Activated naive CD4-positive, alpha-beta T cell treated with anti-CD3 and anti-CD28 coated beads, Interleukin-2, amount 50 U/mL, for 24 hours (primary cell): ENCODE data around the gene SEPTIN6.

ENCODE experiments used
- H3K27ac Mint-ChIP-seq: one replicate; pipeline ENCODE4 v1.8.0; 2021; ENCODE audit warnings: mild to moderate bottlenecking, mixed read lengths
- H3K27me3 Mint-ChIP-seq: one replicate; pipeline ENCODE4 v1.8.0; 2021; ENCODE audit warnings: mixed read lengths
- H3K36me3 Mint-ChIP-seq: one replicate; pipeline ENCODE4 v1.8.0; 2021; ENCODE audit warnings: mixed read lengths
- H3K4me1 Mint-ChIP-seq: one replicate; pipeline ENCODE4 v1.8.0; 2021; ENCODE audit warnings: mixed read lengths
- H3K4me3 Mint-ChIP-seq: one replicate; pipeline ENCODE4 v1.8.0; 2021; ENCODE audit warnings: mild to moderate bottlenecking, mixed read lengths
- H3K9me3 Mint-ChIP-seq: one replicate; pipeline ENCODE4 v1.8.0; 2021; ENCODE audit warnings: mixed read lengths

SEPTIN6 gene

DNA sequence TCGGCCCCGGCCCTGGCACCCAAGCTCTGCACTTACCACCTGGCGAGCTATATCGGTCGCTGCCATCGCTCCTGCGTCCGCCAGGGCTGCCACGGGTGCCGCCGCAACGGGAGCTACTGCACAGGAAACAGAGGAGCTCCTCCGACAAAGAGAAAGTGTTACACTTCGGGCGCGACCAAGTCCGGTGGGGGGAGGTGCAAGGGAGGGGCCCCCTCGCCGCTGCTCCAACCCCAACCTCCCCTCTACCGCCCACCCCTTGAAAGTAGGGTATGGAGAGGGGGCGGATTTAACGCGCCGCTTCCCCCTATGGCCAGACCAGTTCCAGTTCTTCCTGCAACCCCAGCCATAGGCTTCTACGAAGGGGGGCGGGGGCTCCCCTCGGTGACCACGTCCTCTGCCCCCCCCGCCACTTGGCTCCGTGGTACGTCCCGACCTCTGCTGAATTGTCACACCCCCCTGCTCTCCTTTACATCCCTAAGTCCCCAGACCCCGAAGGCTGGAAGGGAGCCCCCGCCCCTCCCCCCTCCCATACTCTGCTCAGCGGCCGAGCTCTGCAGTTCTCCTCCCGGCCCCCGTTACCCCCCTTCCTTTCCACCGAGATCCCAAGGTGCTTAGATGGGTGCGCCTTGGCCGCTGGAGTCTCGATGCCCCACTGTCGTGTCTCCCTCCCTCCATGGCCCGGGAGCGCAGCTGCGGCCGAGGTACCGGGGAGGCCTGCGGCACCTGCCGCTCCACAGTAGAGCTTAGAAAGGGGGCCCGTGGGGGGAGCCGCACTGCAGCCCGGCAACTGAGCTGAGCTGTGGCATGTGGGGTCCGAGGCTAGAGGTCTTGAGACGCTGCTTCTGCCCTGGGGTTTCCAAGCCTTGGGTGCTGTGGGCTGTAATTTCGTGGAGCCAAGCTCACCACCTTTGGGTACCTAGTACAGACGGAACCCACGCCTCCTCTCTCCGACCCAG, at the start of gene SEPTIN6:
Gene SEPTIN6 (minus strand): TSS at position 129 of the 956 bp plus-strand sequence. CDS start 63 bp downstream, at position 66.
- no peaks in the 10 kb centered on the region for H3K9me3 Mint-ChIP-seq
- H3K36me3 Mint-ChIP-seq, result no peaks in the 10 kb centered on the region
- H3K4me3 Mint-ChIP-seq, result peak within 1 kb of the TSS; percentile 96
- H3K27me3 Mint-ChIP-seq, result no peaks in the 10 kb centered on the region
- H3K27ac Mint-ChIP-seq, result peak within 1 kb of the TSS; percentile 93
- H3K4me1 Mint-ChIP-seq, result peaks cover 8% of the 10 kb centered on the region

DNA sequence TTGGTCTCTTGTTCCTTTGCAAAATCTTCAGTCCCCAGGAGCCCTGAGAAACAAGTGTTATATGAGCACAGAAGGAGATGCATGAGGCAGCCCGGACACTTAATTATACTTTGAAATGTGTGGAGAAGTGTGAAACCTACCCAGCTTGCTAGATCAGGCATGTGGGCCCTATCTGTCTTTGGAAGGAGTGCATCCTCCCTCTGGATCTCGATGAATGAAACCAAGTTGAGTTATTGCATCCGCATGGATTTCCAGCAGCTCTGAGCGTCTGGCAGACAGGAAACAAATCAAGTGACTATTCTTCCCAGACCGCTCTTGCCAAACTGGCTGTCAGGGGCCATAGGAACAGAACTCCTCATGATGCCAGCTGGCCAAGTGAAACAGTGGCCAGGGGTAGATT, 45.8 kb upstream of the SEPTIN6 start:
- H3K27me3 Mint-ChIP-seq, result no peaks in the 10 kb centered on the region
- no peak overlapping the region for H3K27ac Mint-ChIP-seq
- no peaks in the 10 kb centered on the region for H3K9me3 Mint-ChIP-seq
- H3K4me3 Mint-ChIP-seq, result no peak overlapping the region
- H3K4me1 Mint-ChIP-seq, result no peaks in the 10 kb centered on the region
- H3K36me3 Mint-ChIP-seq, result no peaks in the 10 kb centered on the region

- H3K36me3 Mint-ChIP-seq, result no peaks in the 10 kb centered on the region
- H3K27me3 Mint-ChIP-seq, result no peaks in the 10 kb centered on the region
- no peak overlapping the region for H3K4me3 Mint-ChIP-seq
- H3K27ac Mint-ChIP-seq, result no peak overlapping the region
- no peaks in the 10 kb centered on the region for H3K9me3 Mint-ChIP-seq
- H3K4me1 Mint-ChIP-seq, result no peaks in the 10 kb centered on the region
Measured at GRCh38 chrX:119736206-119736764, 43.3 kb upstream of the SEPTIN6 start.

- no peaks in the 10 kb centered on the region for H3K27me3 Mint-ChIP-seq
- H3K36me3 Mint-ChIP-seq, result no peaks in the 10 kb centered on the region
- no peak overlapping the region for H3K4me3 Mint-ChIP-seq
- H3K4me1 Mint-ChIP-seq, result no peaks in the 10 kb centered on the region
- H3K27ac Mint-ChIP-seq, result no peak overlapping the region
- no peaks in the 10 kb centered on the region for H3K9me3 Mint-ChIP-seq
Measured at GRCh38 chrX:119735467-119735866, 42.5 kb upstream of the SEPTIN6 start.

DNA sequence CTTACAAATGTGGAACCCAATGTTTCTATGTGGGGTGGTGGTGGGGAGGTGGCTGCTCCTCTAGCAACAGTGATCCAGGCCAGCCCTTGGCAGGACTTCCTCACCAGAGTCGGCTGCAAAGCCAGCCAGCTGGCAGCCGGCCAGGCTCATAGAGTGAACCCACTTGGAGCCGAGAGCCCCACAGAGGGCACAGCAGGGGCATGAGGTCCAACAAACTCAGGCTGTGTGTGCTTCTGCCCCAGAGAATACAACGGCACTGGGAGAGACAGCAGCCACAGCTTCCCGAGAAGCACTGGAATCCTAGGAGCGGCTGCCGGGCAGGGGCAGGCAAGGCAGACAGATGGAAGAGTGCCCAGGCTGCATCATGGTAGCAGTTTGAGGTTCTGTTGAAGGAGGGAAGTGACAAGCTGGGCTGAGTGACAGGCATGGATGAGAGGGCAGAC, 42.0 kb upstream of the SEPTIN6 start:
- H3K27ac Mint-ChIP-seq, result no peak overlapping the region
- H3K36me3 Mint-ChIP-seq, result no peaks in the 10 kb centered on the region
- H3K27me3 Mint-ChIP-seq, result no peaks in the 10 kb centered on the region
- H3K9me3 Mint-ChIP-seq, result no peaks in the 10 kb centered on the region
- H3K4me3 Mint-ChIP-seq, result no peak overlapping the region
- peaks cover under 1% of the 10 kb centered on the region for H3K4me1 Mint-ChIP-seq

DNA sequence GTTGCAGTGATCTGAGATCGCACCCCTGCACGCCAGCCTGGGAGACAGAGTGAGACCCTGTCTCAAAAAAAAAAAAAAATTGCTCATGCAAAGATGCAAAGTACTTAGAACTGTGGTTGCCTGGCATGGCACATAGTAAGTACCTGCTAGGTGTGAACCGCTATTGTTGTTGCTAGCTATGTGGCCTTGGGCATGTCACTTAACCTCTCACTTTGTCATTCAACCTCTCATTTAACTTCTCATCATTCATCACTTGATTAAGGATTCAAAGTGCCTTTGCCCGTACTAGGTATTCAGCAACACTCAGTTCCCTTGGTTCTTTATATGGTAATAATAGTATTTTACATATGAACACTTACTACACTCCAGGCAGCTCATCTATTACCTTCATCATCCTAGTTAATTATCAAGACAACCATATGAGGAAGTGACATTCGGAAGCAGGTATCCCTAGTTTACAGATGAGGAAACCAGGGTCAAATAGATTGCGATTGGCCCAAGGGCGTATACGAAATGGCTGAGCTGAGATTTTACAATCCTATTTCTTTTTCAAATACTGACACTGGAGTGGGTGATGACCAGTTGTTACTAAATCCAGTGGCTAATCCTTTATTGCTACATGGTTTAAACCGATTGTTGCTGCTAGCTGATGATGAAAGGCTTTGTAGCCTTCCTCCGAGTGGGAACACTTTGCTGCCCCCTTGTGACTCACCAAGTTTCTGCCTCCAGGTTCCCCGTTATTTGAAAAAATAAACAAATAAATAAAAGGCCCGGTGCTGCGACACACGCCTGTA, 36.6 kb upstream of the SEPTIN6 start:
- H3K9me3 Mint-ChIP-seq, result no peaks in the 10 kb centered on the region
- no peaks in the 10 kb centered on the region for H3K36me3 Mint-ChIP-seq
- H3K27me3 Mint-ChIP-seq, result no peaks in the 10 kb centered on the region
- H3K27ac Mint-ChIP-seq, result no peak overlapping the region
- no peak overlapping the region for H3K4me3 Mint-ChIP-seq
- H3K4me1 Mint-ChIP-seq, result peaks cover 13% of the 10 kb centered on the region

DNA sequence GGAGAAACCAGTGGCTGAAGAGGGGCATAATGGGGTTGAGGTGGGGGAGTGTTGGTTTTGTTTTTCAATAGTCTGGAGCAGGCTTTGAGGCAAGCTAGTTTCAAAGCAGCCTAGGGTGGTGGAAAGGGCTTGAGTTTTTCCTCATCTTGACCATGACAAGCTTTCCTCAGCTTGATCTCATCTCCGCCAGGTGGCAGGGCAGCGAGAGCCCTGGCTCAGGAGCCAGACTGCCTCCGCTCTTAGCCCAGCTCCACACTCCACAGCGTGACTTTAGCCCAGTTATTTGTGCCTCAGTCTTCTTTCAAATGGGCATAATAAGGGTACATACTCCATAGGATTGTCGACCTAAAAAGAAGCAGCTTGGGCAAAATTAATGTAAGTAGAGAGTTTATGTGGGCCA, 35.5 kb upstream of the SEPTIN6 start:
- Mint-ChIP-seq H3K4me3 (no peak overlapping the region), H3K27ac (no peak overlapping the region), H3K36me3 (no peaks in the 10 kb centered on the region), H3K9me3 (no peaks in the 10 kb centered on the region), H3K4me1 (peaks cover 13% of the 10 kb centered on the region), H3K27me3 (no peaks in the 10 kb centered on the region)

DNA sequence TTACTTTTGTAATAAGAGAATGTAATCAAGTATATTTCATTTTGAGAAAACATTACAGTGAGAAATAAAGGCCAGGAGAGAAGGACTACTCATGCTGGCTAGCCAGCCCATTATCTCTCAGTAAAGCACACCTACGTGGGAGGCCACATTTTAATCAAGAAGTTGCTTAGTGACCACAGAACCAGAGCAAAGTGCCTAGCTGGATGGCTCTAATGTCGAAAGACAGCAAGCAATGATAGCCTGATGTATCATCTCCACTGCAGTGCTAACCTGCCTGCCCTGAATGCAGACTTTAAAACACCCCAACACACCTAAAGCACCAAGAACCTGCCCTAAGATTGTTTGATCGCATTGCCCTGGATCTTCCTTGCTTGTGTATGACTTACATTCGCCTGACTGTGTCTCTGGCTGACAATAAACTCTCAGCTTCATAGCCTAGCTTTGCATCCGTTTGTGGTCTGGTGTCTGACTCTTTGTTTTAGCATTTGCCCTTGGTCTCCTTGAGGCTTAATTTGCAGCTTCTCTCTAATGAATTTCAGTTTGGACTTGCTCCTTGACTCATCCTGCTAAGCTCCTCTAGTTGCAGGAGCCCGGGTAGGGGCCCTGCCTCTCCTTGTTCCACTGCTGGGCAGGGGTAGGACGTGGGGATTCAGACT, 34.1 kb upstream of the SEPTIN6 start:
- H3K36me3 Mint-ChIP-seq, result no peaks in the 10 kb centered on the region
- H3K4me3 Mint-ChIP-seq, result no peak overlapping the region
- peak overlapping the region; percentile 30 for H3K27ac Mint-ChIP-seq
- no peaks in the 10 kb centered on the region for H3K27me3 Mint-ChIP-seq
- H3K4me1 Mint-ChIP-seq, result peaks cover 13% of the 10 kb centered on the region
- H3K9me3 Mint-ChIP-seq, result no peaks in the 10 kb centered on the region

DNA sequence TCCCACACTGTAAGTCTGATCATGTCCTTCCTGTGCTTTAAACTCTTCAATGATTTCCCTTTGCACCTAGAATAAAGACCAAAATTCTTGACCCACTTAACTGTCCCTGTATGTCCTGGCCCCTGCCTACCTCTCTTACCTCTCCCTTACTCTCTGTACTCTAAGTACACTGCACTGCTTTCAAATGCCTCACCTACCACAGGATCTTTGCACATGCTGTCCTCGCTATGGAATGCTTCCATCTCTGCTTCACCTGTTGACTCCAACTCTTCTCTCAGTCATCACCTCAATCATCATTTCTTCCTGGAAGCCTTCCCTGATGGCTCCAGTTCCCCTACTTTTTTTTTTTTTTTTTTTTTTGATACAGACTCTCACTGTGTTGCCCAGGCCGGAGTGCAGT, 29.0 kb upstream of the SEPTIN6 start:
- no peaks in the 10 kb centered on the region for H3K36me3 Mint-ChIP-seq
- H3K27ac Mint-ChIP-seq, result no peak overlapping the region
- H3K27me3 Mint-ChIP-seq, result no peaks in the 10 kb centered on the region
- H3K4me1 Mint-ChIP-seq, result peaks cover 2% of the 10 kb centered on the region
- H3K4me3 Mint-ChIP-seq, result no peak overlapping the region
- H3K9me3 Mint-ChIP-seq, result no peaks in the 10 kb centered on the region

GRCh38 chrX:119721487-119721886, 28.5 kb upstream of the SEPTIN6 start:
- no peaks in the 10 kb centered on the region for H3K27me3 Mint-ChIP-seq
- no peaks in the 10 kb centered on the region for H3K4me1 Mint-ChIP-seq
- no peak overlapping the region for H3K4me3 Mint-ChIP-seq
- no peak overlapping the region for H3K27ac Mint-ChIP-seq
- no peaks in the 10 kb centered on the region for H3K9me3 Mint-ChIP-seq
- no peaks in the 10 kb centered on the region for H3K36me3 Mint-ChIP-seq

DNA sequence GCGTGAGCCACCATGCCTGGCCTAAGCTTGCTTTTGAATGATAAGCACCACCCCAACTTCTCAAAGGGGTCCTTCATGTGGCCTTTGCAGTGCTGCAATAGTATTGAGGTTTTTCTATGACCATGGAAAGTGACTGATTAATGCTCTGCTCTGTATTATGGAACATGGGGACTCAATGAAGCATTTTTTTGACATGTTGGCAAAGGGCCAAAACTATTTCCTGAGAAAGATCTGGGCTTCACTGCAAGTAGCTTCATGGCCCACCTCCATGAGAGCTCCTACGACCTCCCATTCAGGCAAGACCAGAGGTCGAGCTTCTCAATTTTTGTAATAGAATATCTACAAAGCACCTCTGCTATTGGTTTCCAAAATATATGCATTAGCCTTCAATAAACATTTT, 16.7 kb upstream of the SEPTIN6 start:
- no peak overlapping the region for H3K27ac Mint-ChIP-seq
- no peak overlapping the region for H3K4me3 Mint-ChIP-seq
- no peaks in the 10 kb centered on the region for H3K27me3 Mint-ChIP-seq
- H3K4me1 Mint-ChIP-seq, result no peaks in the 10 kb centered on the region
- H3K9me3 Mint-ChIP-seq, result no peaks in the 10 kb centered on the region
- H3K36me3 Mint-ChIP-seq, result no peaks in the 10 kb centered on the region

- Mint-ChIP-seq H3K9me3 (no peaks in the 10 kb centered on the region), H3K27ac (no peak overlapping the region), H3K4me3 (no peak overlapping the region), H3K36me3 (no peaks in the 10 kb centered on the region), H3K27me3 (no peaks in the 10 kb centered on the region), H3K4me1 (no peaks in the 10 kb centered on the region)
Measured at GRCh38 chrX:119708936-119709335, 16.0 kb upstream of the SEPTIN6 start.

DNA sequence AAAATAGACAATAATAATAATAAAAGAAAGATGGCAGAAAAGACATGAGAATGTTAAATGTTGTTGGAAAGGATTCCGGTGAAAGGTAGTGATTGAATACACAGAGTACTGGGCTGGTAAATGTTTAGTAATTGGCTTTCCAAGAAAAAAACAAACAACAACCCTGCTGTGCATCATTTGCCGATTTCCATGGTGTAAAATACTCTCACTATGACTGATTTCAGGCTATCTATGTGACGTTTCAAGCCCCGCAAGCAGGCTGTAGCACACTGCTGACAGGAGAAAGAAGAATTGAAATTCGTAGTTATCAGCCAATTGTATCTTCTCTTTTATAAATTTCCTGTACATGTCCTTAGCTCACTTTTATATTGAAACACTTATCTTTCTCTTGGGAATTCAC, 13.6 kb upstream of the SEPTIN6 start:
- Mint-ChIP-seq H3K4me3 (no peak overlapping the region), H3K27ac (no peak overlapping the region)

DNA sequence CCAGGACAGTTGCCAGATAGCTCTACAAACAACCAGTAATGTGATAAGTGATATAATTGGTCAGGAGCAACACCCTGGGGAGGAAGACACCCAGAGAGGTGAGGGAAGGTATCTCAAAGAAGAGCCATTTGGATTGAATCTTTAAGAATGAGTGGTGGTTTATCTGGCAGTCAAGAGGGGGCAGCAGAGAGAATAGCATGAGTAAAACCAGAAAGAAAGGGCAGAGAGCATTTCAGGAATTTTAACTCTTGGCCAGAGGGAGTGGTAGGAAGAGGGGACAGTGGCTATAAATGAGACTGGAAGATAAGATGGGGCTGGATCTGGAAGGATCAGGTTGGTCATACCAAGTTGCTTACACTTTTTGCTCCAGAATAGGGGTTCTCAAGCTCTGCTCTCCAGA, 5.9 kb upstream of the SEPTIN6 start:
- no peaks in the 10 kb centered on the region for H3K9me3 Mint-ChIP-seq
- no peak overlapping the region for H3K4me3 Mint-ChIP-seq
- no peaks in the 10 kb centered on the region for H3K36me3 Mint-ChIP-seq
- peaks cover 8% of the 10 kb centered on the region for H3K4me1 Mint-ChIP-seq
- H3K27me3 Mint-ChIP-seq, result no peaks in the 10 kb centered on the region
- H3K27ac Mint-ChIP-seq, result no peak overlapping the region

More for the DNA sequence above, 13.6 kb upstream of the SEPTIN6 start:
- Mint-ChIP-seq H3K27me3 (no peaks in the 10 kb centered on the region), H3K36me3 (no peaks in the 10 kb centered on the region), H3K9me3 (no peaks in the 10 kb centered on the region), H3K4me1 (no peaks in the 10 kb centered on the region)

GRCh38 chrX:119696251-119696890, 3.4 kb upstream of the SEPTIN6 start:
- no peaks in the 10 kb centered on the region for H3K36me3 Mint-ChIP-seq
- H3K9me3 Mint-ChIP-seq, result no peaks in the 10 kb centered on the region
- H3K27me3 Mint-ChIP-seq, result no peaks in the 10 kb centered on the region
- H3K27ac Mint-ChIP-seq, result no peak overlapping the region
- peaks cover 8% of the 10 kb centered on the region for H3K4me1 Mint-ChIP-seq
- no peak overlapping the region for H3K4me3 Mint-ChIP-seq
